OCI-LY7 (cell line): ENCODE results near the gene MID1. TPM values are rescaled to one million over a fixed set of nuclear protein-coding genes. Genes with fewer than 3 reads are reported as not detected.
A peak's percentile ranks its signal among the peaks of the same experiment; 100 is the strongest.

Experiments used
- Bru-seq: library from RNA; stranded (reverse); fragments of 400-500 nt; gene quantifications from one replicate; lab custom pipeline; 2021; lab: Mats Ljungman, UMichigan
- BruChase-seq, 2 experiments: library from RNA; stranded (reverse); fragments of 400-500 nt; gene quantifications; one replicate each; lab custom pipeline; 2021; lab: Mats Ljungman, UMichigan
- BruUV-seq: library from RNA; stranded (reverse); fragments of 400-500 nt; replicated peaks from 2 replicates; lab custom pipeline; 2021; lab: Mats Ljungman, UMichigan
- CTCF ChIA-PET: fragments of 300-600 bp; sonication (Branson Sonifier 250); formaldehyde crosslinking; loops from one replicate; lab custom pipeline; 2022; ENCODE audit warnings: antibody characterized with exemption; ENCODE audit not compliant: unreplicated experiment; lab: Charles Lee
- POLR2A ChIA-PET: fragments of 300-600 bp; sonication (Branson Sonifier 250); formaldehyde crosslinking; loops from one replicate; lab custom pipeline; 2022; ENCODE audit warnings: antibody characterized with exemption; lab: Charles Lee
- DNase-seq: peaks from one replicate; pipeline ENCODE4 v3.0.0-alpha.2; 2015; ENCODE audit warnings: low spot score
- H2AFZ ChIP-seq: fragments of 200-600 bp; sonication (generic), shearing (Covaris generic); 2 replicates; pipeline ENCODE4 v1.6.1; 2014; ENCODE audit warnings: mild to moderate bottlenecking, antibody characterized with exemption, low read length, moderate library complexity
- H3K27ac ChIP-seq: fragments of 200-600 bp; sonication (generic); 2 replicates; pipeline ENCODE4 v1.5.1; 2014; ENCODE audit warnings: mixed run types, low read depth, mild to moderate bottlenecking, moderate library complexity, low read length, inconsistent platforms; ENCODE audit not compliant: poor library complexity, severe bottlenecking
- H3K36me3 ChIP-seq: fragments of 200-600 bp; sonication (generic); 2 replicates; pipeline ENCODE4 v1.6.1; 2014; ENCODE audit warnings: mild to moderate bottlenecking, antibody characterized with exemption, low read length, moderate library complexity, mixed read lengths; ENCODE audit not compliant: insufficient read depth
- H3K4me1 ChIP-seq: fragments of 200-600 bp; sonication (generic); 2 replicates; pipeline ENCODE4 v1.5.1; 2014; ENCODE audit warnings: mild to moderate bottlenecking, low read length; ENCODE audit not compliant: insufficient read depth, poor library complexity, severe bottlenecking
- H3K4me2 ChIP-seq: fragments of 200-600 bp; sonication (generic); 2 replicates; pipeline ENCODE4 v1.6.1; 2014; ENCODE audit warnings: mild to moderate bottlenecking, low read length
- H3K4me3 ChIP-seq: fragments of 200-600 bp; sonication (generic); 2 replicates; pipeline ENCODE4 v1.5.1; 2014; ENCODE audit warnings: mild to moderate bottlenecking, low read depth, low read length; ENCODE audit not compliant: poor library complexity, severe bottlenecking
- H3K79me2 ChIP-seq: fragments of 200-600 bp; sonication (generic); 2 replicates; pipeline ENCODE4 v1.6.1; 2016; ENCODE audit warnings: low read depth, mild to moderate bottlenecking, low read length, moderate library complexity, mixed read lengths; ENCODE audit not compliant: insufficient read depth
- H3K9me2 ChIP-seq: fragments of 200-600 bp; sonication (generic); 2 replicates; pipeline ENCODE4 v1.6.1; 2016; ENCODE audit warnings: mild to moderate bottlenecking, low read length, mixed read lengths; ENCODE audit not compliant: insufficient read depth
- H3K9me3 ChIP-seq: fragments of 200-600 bp; sonication (generic); 2 replicates; pipeline ENCODE4 v1.6.1; 2014; ENCODE audit warnings: mild to moderate bottlenecking, mixed run types, low read length, mixed read lengths
- H4K20me1 ChIP-seq: fragments of 200-600 bp; sonication (generic); 2 replicates; pipeline ENCODE4 v1.6.1; 2014; ENCODE audit warnings: mild to moderate bottlenecking, antibody characterized with exemption, low read length, moderate library complexity, mixed read lengths; ENCODE audit not compliant: insufficient read depth
- EZH2phosphoT487 ChIP-seq: fragments of 200-600 bp; sonication (generic); IDR thresholded peaks from 2 replicates; pipeline ENCODE4 v1.6.1; 2018; ENCODE audit warnings: low read depth, borderline replicate concordance, mild to moderate bottlenecking, mixed run types, antibody characterized with exemption, low read length, moderate library complexity, mixed read lengths
- intact Hi-C: fragments of 100-400 bp; cut with micrococcal nuclease; formaldehyde crosslinking; loops from one replicate; pipeline ENCODE4 v1.10.0; 2022; ENCODE audit not compliant: unreplicated experiment
- long read RNA-seq: library from polyadenylated mRNA; stranded (forward); transcript quantifications from one replicate; pipeline ENCODE4 v2.0.0, GENCODE V29; 2022
- total RNA-seq, 2 experiments: library from RNA; depleted of rRNA in 1 of 2; stranded (reverse); fragments of >200 nt in 1 of 2; shearing (Covaris generic) in 1 of 2; gene quantifications; 2 replicates each; pipeline ENCODE4 v1.2.3, GENCODE V29; 2014 to 2022
- TF ChIP-seq, protein P1 (sequence below): fragments of 200-600 bp; sonication (generic); conservative IDR thresholded peaks from 2 replicates; pipeline ENCODE4 v1.5.1; 2014; ENCODE audit warnings: mild to moderate bottlenecking, antibody characterized with exemption, low read length, moderate library complexity, mixed read lengths

The MID1 gene, protein sequence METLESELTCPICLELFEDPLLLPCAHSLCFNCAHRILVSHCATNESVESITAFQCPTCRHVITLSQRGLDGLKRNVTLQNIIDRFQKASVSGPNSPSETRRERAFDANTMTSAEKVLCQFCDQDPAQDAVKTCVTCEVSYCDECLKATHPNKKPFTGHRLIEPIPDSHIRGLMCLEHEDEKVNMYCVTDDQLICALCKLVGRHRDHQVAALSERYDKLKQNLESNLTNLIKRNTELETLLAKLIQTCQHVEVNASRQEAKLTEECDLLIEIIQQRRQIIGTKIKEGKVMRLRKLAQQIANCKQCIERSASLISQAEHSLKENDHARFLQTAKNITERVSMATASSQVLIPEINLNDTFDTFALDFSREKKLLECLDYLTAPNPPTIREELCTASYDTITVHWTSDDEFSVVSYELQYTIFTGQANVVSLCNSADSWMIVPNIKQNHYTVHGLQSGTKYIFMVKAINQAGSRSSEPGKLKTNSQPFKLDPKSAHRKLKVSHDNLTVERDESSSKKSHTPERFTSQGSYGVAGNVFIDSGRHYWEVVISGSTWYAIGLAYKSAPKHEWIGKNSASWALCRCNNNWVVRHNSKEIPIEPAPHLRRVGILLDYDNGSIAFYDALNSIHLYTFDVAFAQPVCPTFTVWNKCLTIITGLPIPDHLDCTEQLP
- total RNA-seq (2014; rRNA removed; shearing (Covaris generic)) (0.46 and 0.76 TPM in 2 replicates), total RNA-seq (2022) (1.0 and 1.6 TPM in 2 replicates), Bru-seq, nascent RNA (percentile 35 among the genes with signal in this experiment), BruChase-seq, experiment 1, labeled RNA remaining after a 6-hour chase (percentile 39 among the genes with signal in this experiment), BruChase-seq, experiment 2, labeled RNA remaining after a 2-hour chase (percentile 44 among the genes with signal in this experiment)
- long read RNA-seq, partial matches to known transcripts = 0 of 2 reads
- long read RNA-seq, other reads (novel, unspliced or antisense) = 2 of 2 reads

GRCh38 chrX:10620121-10620699, at the start of gene MID1:
TSS of gene MID1 (minus strand) at chrX:10620585. CDS start at chrX:10567547, 53,038 bp downstream.
- ChIA-PET POLR2A (no interaction called here), CTCF (no interaction called here)
- H2AFZ ChIP-seq = no peak within 1 kb of the TSS
- H3K4me3 ChIP-seq = no peak within 1 kb of the TSS
- no peak within 1 kb of the TSS for H3K27ac ChIP-seq
- DNase-seq = no peak
- no peaks in the 10 kb centered on the region for H3K9me3 ChIP-seq
- TF ChIP-seq, protein P1, sequence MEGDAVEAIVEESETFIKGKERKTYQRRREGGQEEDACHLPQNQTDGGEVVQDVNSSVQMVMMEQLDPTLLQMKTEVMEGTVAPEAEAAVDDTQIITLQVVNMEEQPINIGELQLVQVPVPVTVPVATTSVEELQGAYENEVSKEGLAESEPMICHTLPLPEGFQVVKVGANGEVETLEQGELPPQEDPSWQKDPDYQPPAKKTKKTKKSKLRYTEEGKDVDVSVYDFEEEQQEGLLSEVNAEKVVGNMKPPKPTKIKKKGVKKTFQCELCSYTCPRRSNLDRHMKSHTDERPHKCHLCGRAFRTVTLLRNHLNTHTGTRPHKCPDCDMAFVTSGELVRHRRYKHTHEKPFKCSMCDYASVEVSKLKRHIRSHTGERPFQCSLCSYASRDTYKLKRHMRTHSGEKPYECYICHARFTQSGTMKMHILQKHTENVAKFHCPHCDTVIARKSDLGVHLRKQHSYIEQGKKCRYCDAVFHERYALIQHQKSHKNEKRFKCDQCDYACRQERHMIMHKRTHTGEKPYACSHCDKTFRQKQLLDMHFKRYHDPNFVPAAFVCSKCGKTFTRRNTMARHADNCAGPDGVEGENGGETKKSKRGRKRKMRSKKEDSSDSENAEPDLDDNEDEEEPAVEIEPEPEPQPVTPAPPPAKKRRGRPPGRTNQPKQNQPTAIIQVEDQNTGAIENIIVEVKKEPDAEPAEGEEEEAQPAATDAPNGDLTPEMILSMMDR = no peak
- TF ChIP-seq EZH2phosphoT487 = no peak
- BruUV-seq = no TSS peak
- no peaks in the 10 kb centered on the region for H4K20me1 ChIP-seq
- H3K36me3 ChIP-seq = no peaks in the 10 kb centered on the region
- intact Hi-C loops = no loop called here
- no peaks in the 10 kb centered on the region for H3K4me1 ChIP-seq
- H3K4me2 ChIP-seq = no peak within 1 kb of the TSS
- no peaks in the 10 kb centered on the region for H3K79me2 ChIP-seq
- H3K9me2 ChIP-seq = no peaks in the 10 kb centered on the region

GRCh38 chrX:10667143-10667542, 46.8 kb upstream of the MID1 start:
- Histone ChIP-seq H3K9me3 (no peaks in the 10 kb centered on the region), H3K9me2 (no peaks in the 10 kb centered on the region), H2AFZ (no peak overlapping the region), H3K27ac (no peak overlapping the region), H3K4me1 (no peaks in the 10 kb centered on the region), H3K79me2 (no peaks in the 10 kb centered on the region), H3K4me3 (no peak overlapping the region), H4K20me1 (no peaks in the 10 kb centered on the region), H3K4me2 (no peak overlapping the region), H3K36me3 (no peaks in the 10 kb centered on the region)
- intact Hi-C loops = no loop called here
- no TSS peak for BruUV-seq
- TF ChIP-seq EZH2phosphoT487 = no peak
- TF ChIP-seq, protein P1 = no peak
- POLR2A ChIA-PET = no interaction called here
- CTCF ChIA-PET = no interaction called here
- DNase-seq = no peak
